ENCODE measurements around the gene ST6GAL1.

Gene ST6GAL1

DNA sequence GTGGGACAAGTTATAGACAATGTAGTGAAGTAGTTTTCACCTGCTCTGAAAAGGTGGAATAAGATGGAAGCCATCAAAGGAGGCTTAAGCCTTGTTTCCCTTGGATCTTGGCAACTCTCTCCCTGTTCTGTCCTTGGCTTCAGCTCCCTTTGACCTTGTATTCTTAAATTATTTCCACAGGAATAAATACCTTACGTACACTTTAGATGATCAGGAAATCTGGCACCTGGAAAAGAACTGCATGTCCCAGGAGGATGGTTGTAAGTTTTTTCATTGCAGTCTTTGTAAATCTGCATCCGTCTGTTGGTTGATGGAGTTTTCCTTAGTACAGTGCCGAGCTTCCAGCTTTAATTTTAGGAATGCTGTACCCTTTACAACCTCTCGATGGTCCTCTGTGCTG is 11.8 kb downstream of the ST6GAL1 start:
- Histone ChIP-seq H3K9me3 (no peaks in the 10 kb centered on the region), H3K27me3 (no peaks in the 10 kb centered on the region), H3K36me3 (peaks cover 23% of the 10 kb centered on the region), H3K27ac (no peak overlapping the region), H3K4me3 (ENCODE audit: low read depth in 1 of 2, low read length in 1 of 2) (no peak overlapping the region), H3K4me1 (ENCODE audit: control insufficient read depth in 1 of 2, insufficient read depth in 1 of 2, low read depth in 1 of 2, low read length in 1 of 2) (no peaks in the 10 kb centered on the region)
- TF ChIP-seq CTCF (IDR thresholded peaks at IDR 0.05): no peak

DNA sequence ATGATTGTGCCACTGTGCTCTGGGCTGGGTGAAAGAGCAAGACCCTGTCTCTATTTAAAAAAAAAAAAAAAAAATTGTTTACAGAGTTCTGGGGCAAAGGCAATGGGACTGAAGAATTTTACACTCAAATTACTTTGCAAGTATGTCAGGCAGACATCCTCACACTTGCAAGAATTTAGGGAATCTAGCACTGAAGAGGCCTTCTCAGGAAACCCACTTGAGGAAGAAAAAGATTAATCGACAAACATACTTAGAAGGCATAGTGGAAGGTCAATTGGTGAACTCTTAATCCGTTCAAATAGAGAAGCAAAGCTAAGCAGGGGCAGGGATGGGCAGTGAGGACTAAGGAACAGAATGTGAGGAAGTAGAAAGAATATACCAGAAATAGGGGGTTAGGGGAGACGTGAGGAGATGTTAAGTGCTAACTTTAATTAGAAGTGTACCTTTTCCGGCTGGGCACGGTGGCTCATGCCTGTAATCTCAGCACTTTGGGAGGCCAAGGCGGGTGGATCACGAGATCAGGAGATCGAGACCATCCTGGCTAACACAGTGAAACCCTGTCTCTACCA is 15.0 kb downstream of the ST6GAL1 start:
- H3K27me3 ChIP-seq: no peaks in the 10 kb centered on the region
- H3K36me3 ChIP-seq: peaks cover 45% of the 10 kb centered on the region
- TF ChIP-seq CTCF (IDR thresholded peaks at IDR 0.05): no peak
- no peaks in the 10 kb centered on the region for H3K9me3 ChIP-seq
- H3K27ac ChIP-seq: no peak overlapping the region
- H3K4me1 ChIP-seq (ENCODE audit: control insufficient read depth in 1 of 2, insufficient read depth in 1 of 2, low read depth in 1 of 2, low read length in 1 of 2): no peaks in the 10 kb centered on the region
- H3K4me3 ChIP-seq (ENCODE audit: low read depth in 1 of 2, low read length in 1 of 2): no peak overlapping the region

- Histone ChIP-seq H3K4me3 (ENCODE audit: low read depth in 1 of 2, low read length in 1 of 2) (no peak overlapping the region), H3K27me3 (no peaks in the 10 kb centered on the region), H3K9me3 (no peaks in the 10 kb centered on the region), H3K36me3 (peaks cover 45% of the 10 kb centered on the region), H3K4me1 (ENCODE audit: control insufficient read depth in 1 of 2, insufficient read depth in 1 of 2, low read depth in 1 of 2, low read length in 1 of 2) (peaks cover 0 to 4% of the 10 kb centered on the region in 2 experiments), H3K27ac (no peak overlapping the region)
- no peak for TF ChIP-seq CTCF (IDR thresholded peaks at IDR 0.05)
Observed at GRCh38 chr3:186946756-186947375, 16.5 kb downstream of the ST6GAL1 start.

DNA sequence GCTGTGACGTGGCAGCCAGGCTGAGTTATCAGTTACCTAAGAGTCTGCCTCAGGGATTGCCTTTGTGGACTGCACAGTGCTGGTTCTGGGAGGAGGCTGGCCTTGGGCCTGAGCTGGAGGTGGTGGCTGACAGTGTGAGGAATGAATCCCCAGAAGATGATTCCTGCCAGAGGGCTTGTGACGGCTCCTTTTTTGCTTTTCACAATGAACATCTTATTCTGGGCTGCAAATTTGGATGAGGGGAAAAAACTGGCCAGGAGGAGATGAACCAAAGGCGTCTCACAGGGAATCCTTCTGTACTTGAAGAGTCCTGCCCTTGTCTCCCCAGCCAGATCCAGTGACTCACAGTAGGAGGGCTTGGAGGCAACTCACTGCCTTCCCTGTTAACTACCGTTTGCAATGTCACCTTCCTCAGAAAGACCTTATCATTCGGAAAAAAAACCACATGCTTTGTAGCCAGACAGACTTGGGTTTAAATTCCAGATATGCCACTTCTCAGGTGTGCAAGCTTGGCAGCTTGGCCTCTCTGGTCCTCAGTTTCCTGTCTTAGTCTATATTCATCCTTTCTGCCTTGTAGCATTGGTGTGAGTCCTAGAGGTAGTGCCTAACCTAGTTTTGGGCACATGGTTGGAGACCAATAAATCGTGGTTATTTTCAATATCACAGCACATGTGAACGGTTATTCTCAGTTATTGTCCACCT is 19.1 kb downstream of the ST6GAL1 start:
- peaks cover 15 to 22% of the 10 kb centered on the region in 2 experiments for H3K4me1 ChIP-seq (ENCODE audit: control insufficient read depth in 1 of 2, insufficient read depth in 1 of 2, low read depth in 1 of 2, low read length in 1 of 2)
- no peaks in the 10 kb centered on the region for H3K27me3 ChIP-seq
- H3K27ac ChIP-seq: no peak overlapping the region
- no peak for TF ChIP-seq CTCF (IDR thresholded peaks at IDR 0.05)
- no peaks in the 10 kb centered on the region for H3K9me3 ChIP-seq
- H3K4me3 ChIP-seq (ENCODE audit: low read depth in 1 of 2, low read length in 1 of 2): no peak overlapping the region
- peaks cover 26% of the 10 kb centered on the region for H3K36me3 ChIP-seq

DNA sequence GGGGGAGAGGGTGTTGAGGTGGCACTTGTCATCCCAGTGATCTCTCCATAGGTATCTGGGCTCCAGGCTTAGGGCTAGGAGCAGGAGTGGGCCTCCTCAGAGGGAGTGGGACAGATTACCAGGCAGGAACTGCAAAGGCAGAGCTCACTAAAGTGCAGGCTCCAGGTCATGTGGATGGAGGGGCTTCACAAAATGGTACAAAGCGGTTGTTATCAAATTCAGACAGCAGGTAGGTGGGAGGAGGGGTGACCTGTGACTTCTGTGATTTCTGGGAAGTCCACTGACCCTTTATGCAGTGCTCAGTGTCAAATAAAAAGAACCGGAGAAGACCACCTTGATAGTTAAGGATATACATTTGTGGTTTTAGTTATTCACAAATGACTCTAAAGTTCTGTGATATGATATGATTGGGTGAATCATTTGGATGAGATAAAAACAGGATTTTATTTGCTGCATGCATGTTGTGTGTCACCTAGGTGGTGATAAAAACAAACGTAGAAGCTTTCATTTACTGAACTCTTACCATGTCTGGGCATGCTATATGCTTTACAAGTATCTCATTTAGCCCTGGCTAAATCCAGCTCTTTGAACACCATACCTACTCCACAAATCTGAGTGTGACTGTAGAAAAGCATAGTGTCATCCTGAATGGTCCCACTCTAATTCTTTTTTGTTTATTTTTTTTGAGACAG is 20.2 kb downstream of the ST6GAL1 start:
- Histone ChIP-seq H3K36me3 (peaks cover 21% of the 10 kb centered on the region), H3K9me3 (no peaks in the 10 kb centered on the region), H3K4me1 (ENCODE audit: control insufficient read depth in 1 of 2, insufficient read depth in 1 of 2, low read depth in 1 of 2, low read length in 1 of 2) (peaks cover 15 to 22% of the 10 kb centered on the region in 2 experiments), H3K27me3 (no peaks in the 10 kb centered on the region), H3K4me3 (ENCODE audit: low read depth in 1 of 2, low read length in 1 of 2) (no peak overlapping the region), H3K27ac (no peak overlapping the region)
- no peak for TF ChIP-seq CTCF (IDR thresholded peaks at IDR 0.05)

Measured in neutrophil (primary cell).